Amniotic epithelial cell (primary cell): ENCODE results near the gene MYO10.
A peak's percentile ranks its signal among the peaks of the same experiment; 100 is the strongest.
"Not testable (repeated sequence)": the region's sequence is repeated elsewhere in the genome, so short reads cannot be mapped to it uniquely, and the experiment has no call there.

ENCODE experiments used
- DNase-seq: peaks from one replicate; pipeline ENCODE4 v3.0.0-alpha.2; 2010; ENCODE audit warnings: low read depth

Gene MYO10

DNA sequence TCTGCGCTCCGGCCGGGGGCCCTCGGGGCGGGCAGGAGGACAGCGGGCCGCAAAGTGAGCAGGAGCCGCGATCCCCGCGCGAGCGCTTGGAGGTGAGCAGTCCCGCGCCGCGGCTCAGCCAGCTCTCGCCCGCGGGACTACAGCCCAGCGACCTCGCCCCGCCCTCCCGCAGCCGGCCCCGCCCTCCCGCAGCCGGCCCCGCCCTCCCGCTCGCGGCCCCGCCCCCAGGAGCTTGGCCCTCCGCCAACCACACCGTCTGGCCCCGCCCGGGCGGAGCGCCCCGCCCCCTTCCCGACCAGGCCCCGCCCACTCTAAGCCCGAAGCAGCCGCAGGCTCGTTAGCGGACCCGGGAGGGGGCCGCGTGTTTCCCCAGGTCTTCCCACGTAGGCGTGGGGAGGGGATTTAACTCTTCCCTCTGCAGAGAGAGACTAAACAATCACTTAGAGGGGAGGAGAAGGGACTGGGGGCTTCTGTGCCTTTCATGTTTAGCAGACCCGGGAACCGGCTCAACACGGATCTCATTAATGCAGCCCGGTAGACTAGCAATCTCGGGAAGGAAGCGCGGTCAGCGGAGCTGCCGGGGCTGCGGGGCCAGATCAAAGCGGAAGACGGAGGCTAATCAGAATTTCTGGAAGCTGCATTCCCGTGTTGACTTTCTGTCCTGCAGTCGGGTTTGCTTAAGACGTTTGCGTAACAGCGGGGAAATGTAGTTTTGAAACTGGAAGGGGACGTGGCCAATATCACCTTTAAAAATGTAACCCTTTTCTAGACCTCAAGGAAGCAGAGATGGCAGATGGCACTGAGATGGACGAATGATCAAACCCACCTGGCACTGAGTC, at the start of gene MYO10:
MYO10 (minus strand) TSS at position 139 of the 839 bp plus-strand sequence. CDS start 480 bp downstream, outside the sequence.
- peak; percentile 82 for DNase-seq

DNA sequence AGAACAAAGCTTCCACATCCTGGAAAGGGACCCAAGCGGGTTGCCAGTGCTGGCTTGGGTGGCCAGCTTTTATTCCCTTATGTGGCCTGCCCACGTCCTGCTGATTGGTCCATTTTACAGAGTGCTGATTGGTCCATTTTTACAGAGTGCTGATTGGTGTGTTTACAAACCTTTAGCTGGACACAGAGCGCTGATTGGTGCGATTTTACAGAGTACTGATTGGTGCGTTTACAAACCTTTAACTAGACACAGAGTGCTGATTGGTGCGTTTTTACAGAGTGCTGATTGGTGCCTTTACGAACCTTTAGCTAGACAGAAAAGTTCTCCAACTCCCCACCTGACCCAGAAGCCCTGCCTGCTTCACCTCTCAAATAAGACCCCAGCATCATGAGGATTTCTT, 49.2 kb upstream of the MYO10 start:
- DNase-seq: not testable (repeated sequence)

DNA sequence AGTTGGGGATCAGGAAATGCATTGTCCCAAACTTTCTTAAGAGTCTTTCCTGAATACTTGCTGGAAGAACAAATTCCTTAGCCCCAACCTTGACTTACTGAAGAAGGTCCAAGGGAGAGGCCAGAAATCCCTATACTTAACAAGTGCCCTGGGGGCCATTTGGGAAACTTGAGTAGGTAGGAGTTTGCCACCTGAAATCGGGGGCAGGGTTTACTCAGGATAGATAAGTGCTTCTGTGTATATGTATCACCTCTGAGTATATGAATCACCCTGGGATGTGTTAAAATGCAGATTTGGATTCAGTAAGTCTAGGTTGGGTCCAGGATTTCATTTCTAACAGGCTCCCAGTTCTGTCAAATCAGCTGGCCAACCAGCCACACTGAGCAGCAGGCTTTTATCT, 47.9 kb upstream of the MYO10 start:
- DNase-seq: no peak

GRCh38 chr5:16983022-16983639, 47.0 kb upstream of the MYO10 start:
- peak; percentile 32 for DNase-seq

GRCh38 chr5:16981700-16982099, 45.6 kb upstream of the MYO10 start:
- DNase-seq: no peak

- DNase-seq: peak; percentile 36
Observed at GRCh38 chr5:16980983-16981382, 44.9 kb upstream of the MYO10 start.

DNA sequence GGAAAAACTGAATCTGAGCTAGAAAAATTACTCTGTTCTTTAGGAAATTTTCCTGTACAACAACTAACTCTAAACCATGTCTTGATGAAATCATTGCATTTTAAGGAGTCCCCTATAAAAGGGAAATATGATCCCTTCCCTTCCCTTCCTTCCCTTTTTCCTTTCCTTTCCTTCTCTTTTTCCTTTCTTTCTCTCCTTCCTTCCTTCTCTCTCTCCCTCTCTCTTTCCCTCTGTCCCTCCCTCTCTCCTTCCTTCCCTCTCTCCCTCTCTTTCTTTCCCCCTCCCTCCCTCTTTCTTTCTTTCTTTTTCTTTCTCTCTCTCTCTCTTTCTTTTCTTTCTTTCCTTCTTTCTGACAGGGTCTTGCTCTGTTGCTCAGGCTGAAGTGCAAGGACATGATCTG, 42.2 kb upstream of the MYO10 start:
- no peak for DNase-seq

GRCh38 chr5:16976625-16977008, 40.5 kb upstream of the MYO10 start:
- no peak for DNase-seq

- DNase-seq: peak; percentile 69
Observed at GRCh38 chr5:16975950-16976624, 40.0 kb upstream of the MYO10 start.

DNA sequence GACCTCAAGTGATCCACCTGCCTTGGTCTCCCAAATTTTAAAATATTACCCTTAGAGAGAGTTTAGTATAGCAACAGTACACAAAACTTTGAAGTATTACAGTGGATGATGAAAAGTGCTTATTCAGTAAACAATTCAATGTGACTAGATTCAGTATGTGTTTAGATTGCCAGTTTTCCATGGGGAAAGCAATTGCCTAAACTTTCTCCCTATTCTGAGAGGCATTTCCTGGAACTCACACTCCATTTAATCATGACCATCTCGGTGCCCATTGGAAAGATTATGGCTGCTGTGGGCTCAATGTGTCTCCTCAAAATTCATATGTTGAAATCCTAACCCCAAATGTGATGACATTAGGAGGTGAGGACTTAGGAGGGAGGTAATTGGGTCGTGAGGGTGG, 38.9 kb upstream of the MYO10 start:
- DNase-seq: no peak

GRCh38 chr5:16970826-16971225, 34.7 kb upstream of the MYO10 start:
- no peak for DNase-seq

- DNase-seq: no peak
Observed at GRCh38 chr5:16970260-16970659, 34.2 kb upstream of the MYO10 start.

GRCh38 chr5:16965581-16965980, 29.5 kb upstream of the MYO10 start:
- no peak for DNase-seq

- no peak for DNase-seq
Observed at GRCh38 chr5:16963821-16964220, 27.7 kb upstream of the MYO10 start.

GRCh38 chr5:16961131-16961530, 25.0 kb upstream of the MYO10 start:
- no peak for DNase-seq

DNA sequence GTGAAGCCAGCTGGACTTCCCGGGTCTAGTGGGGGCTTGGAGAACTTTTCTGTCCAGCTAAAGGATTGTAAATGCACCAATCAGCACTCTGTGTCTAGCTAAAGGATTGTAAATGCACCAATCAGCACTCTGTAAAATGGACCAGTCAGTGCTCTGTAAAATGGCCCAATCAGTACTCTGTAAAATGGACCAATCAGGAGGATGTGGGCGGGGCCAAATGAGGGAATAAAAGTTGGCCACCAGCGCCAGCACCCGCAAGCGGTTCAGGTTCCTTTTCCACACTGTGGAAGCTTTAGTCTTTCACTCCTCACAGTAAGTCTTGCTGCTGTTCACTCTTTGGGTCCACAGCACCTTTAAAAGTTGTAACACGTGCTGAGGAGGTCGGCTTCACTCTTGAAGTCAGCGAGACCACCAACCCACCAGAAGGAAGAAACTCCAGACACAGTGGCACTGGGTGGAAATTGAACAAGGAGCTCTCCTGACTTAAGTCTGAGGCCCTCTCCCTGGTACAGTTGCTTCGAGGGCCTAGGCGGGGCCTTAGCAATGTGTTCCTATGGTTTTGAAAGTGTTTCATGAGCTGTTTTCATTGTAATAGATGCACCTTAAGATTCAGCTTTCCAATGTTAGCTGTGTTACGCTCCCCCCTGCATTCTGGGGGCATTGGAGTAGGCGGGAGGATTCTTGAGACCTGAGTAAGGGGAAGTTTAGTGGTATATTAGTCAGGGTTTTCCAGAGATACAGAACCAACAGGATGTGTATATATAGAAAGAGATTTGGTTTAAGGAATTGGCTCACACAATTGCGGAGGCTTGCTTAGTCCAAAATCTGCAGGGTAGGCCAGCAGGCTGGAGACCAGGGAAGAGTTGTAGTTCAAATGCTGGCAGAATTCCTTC, 21.5 kb upstream of the MYO10 start:
- DNase-seq: peak; percentile 89

DNA sequence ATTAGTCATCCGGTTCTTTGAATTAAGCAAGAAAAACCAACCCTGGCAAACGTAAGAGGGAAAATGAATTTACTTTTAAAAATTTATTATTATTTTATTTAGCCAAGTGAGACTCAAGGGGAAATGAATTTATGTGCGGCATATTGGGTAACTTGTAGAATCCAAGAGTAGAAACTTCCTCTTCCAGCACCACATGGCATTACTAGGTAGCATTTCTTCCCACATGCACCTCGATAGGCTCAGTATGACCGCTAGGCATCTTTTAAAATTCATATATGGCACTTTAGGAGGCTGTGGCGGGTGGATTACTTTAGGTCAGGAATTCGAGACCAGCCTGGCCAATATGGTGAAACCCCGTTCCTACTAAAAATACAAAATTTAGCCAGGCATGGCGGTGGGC, 17.6 kb upstream of the MYO10 start:
- DNase-seq: no peak

DNA sequence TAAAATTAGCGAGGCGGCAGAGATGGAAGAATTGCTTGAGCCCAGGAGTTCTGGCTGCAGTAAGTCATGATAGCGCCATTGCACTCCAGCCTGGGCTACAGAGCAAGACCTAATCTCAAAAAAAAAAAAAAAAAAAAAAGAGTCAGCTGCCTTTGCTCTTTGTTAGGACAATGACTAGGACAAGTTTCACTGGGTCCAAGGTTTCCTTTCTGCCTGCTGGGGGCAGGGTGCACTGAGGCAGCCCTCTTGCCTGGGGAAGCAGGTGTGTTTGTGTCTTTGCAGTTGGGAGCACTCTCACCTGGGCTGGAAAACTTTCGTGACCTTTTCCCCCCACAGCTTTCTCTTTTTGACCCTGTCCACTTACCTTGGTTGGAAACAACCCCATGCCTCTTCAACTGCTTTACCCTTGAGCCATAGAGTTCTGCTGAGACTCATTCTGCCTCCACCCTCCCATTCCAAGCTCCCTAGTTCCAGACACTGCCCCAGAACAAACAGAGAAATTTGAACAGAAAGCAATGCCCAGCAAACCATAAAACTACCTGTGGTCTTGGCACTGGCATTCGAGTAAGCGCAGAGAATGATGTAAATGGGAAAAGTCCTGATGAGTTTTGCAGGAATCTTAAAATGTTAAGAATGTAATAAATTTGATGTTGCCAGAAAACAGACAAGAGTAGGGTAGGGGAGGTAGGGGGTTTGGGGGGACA, 17.0 kb upstream of the MYO10 start:
- peak; percentile 20 for DNase-seq

- no peak for DNase-seq
Observed at GRCh38 chr5:16946725-16947124, 10.6 kb upstream of the MYO10 start.

- DNase-seq: no peak
Observed at GRCh38 chr5:16944816-16945562, 8.9 kb upstream of the MYO10 start.
